Spleen (tissue), 7 donors: ENCODE measurements around the gene CISH.

Experiments used
- POLR2A ChIP-seq, 3 donors: fragments of 450-650 bp; IDR thresholded peaks; one replicate each; pipeline ENCODE4 v1.5.1; 2017; ENCODE audit warnings: antibody characterized with exemption in 3 of 3, mild to moderate bottlenecking in 1 of 3
- TF ChIP-seq, protein P1 (sequence below), 11 experiments: fragments of 200-600 bp in 7 of 11; fragments of 450-650 bp in 4 of 11; sonication (generic) in 4 of 11; IDR thresholded peaks in 8 of 11; conservative IDR thresholded peaks in 3 of 11; 1 replicate in 7 of 11; 2 replicates in 4 of 11; pipeline versions ENCODE4 v1.4.0 to v1.8.0; 2016 to 2021; ENCODE audit warnings: antibody characterized with exemption in 11 of 11, inconsistent platforms in 4 of 11, mild to moderate bottlenecking in 1 of 11
- donor health status: DM: no; HTN: no; CAD: no; lungs with moderate emphysema.
- donor health status: DM: no; HTN: no; CAD: no.
- donor health status: DM: no; HTN: no; CAD: no.

DNA sequence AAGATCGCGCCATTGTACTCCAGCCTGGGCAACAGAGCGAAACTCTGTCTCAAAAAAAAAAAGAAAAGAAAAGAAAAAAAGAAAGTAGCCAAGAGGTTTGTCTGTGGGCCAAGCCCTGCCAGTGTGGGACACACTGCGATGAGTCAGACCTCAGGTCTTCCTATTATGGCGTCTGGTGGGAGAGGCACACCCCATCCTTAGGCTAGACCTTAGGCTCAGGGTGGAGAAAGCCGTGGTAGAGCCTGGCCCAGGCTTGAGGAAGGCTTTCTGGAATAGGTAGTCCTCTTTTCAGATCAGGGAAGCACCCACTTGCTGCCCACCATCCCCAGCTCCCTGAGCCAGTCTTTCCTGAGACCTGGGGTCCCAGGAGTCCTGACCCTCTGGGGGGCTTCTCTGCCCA, 36.2 kb downstream of the CISH start:
- TF ChIP-seq, protein P1, sequence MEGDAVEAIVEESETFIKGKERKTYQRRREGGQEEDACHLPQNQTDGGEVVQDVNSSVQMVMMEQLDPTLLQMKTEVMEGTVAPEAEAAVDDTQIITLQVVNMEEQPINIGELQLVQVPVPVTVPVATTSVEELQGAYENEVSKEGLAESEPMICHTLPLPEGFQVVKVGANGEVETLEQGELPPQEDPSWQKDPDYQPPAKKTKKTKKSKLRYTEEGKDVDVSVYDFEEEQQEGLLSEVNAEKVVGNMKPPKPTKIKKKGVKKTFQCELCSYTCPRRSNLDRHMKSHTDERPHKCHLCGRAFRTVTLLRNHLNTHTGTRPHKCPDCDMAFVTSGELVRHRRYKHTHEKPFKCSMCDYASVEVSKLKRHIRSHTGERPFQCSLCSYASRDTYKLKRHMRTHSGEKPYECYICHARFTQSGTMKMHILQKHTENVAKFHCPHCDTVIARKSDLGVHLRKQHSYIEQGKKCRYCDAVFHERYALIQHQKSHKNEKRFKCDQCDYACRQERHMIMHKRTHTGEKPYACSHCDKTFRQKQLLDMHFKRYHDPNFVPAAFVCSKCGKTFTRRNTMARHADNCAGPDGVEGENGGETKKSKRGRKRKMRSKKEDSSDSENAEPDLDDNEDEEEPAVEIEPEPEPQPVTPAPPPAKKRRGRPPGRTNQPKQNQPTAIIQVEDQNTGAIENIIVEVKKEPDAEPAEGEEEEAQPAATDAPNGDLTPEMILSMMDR (IDR thresholded peaks at IDR 0.05 in 8 of 11, conservative IDR thresholded peaks at IDR 0.05 in 3 of 11), result no peak
- TF ChIP-seq POLR2A (IDR thresholded peaks at IDR 0.05), result no peak
